COR-L47 (cell line): Measurements from ENCODE around the gene PRTFDC1.

Experiments
- DNase-seq: peaks from one replicate; lab custom pipeline; 2025; lab: John Stamatoyannopoulos, UW

Gene PRTFDC1

DNA sequence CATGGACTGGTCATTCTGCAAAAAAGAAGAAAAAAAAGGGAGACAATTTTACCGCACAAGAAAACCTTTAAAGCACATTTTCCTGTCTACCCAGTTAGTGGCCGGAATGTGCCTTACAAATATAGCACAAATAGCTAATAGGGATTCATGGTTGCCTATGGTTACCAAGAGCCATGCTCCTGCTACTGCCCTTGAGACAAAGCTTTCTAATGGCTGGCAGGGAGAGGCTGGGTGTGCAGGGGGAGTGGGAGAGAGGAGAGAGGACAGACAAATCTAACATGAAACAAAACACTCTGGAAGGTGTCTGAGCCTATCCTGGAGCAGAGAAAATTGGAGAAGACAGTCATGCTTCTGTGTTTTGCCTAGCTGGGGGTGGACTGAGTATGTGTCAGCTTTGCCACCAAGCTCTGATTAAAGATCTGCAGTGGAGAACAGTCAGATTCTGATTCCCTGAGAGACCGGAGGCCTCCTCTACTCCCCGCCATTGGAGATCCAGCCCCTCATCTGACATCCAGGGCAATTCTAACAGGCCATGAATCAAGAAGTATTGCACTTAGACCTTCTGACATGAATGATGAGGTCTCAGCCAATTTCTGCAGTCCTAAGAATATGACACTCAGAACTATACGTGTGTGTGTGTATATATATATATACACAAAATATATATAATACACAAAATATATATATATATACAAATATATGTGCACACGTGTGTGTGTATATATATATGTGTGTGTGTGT, 80.2 kb downstream of the PRTFDC1 start:
- DNase-seq: no peak

DNA sequence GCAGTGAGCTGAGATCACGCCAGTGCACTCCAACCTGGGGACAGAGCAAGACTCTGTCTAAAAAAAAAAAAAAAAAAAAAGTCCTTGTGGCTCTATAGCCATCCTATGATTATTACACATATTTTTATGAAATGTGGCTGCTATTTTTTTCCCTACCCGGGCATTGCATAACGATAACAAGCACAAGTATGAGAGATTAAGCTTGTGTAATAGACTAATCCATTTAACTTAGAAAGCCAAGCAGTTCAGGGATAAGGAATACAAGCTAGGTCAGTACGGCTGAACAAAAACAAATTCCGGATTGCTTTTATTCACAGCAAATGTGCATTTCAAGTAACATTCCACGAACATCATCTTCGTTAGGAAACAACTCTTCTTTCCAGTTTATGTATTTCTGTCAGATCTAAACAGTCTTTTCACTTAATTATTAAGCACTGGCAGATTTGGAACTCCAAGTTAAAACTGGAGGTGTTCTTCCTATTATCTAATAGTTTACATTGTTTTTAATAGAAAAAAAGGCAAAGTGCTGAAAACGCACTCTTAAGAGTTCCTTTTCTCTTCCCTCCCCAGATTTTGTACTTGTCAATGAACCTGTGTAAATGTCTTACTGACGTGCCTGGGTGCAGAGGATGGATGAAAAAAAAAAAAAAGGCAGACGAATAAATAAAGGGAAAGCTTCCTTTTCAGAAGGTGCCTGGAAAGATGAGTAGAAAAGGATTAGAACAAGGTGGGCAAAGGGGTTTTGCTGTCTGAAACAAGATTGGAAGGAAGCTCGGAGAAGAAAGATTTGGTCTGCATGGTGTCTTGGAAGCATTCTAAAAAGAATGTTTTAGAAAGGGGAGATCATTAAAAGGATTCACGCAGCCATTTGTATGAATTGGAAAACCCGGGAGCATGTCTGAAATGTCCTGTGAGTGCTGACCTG, 81.1 kb downstream of the PRTFDC1 start:
- DNase-seq: no peak

GRCh38 chr10:24869354-24870015, 82.9 kb downstream of the PRTFDC1 start:
- no peak for DNase-seq

GRCh38 chr10:24866604-24867583, 85.5 kb downstream of the PRTFDC1 start:
- no peak for DNase-seq

DNA sequence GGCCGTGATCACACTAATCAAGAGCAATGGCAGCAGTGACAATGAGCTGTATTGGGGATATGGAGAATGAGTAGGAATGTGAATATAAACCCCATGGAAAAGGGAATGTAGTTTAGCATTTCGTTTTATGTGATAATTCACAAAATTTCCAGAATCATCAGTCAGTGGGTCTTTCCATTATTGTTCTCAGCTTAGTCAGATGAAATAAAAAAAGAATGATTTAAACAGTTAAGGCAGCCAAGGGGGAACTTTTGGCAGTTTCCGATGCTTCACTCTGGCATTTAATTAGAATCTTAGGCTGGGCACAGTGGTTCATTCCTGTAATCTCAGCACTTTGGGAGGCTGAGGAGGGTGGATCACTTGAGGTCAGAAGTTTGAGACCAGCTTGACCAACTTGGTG, 86.6 kb downstream of the PRTFDC1 start:
- no peak for DNase-seq

- no peak for DNase-seq
Observed at GRCh38 chr10:24862589-24862988, 89.8 kb downstream of the PRTFDC1 start.

DNA sequence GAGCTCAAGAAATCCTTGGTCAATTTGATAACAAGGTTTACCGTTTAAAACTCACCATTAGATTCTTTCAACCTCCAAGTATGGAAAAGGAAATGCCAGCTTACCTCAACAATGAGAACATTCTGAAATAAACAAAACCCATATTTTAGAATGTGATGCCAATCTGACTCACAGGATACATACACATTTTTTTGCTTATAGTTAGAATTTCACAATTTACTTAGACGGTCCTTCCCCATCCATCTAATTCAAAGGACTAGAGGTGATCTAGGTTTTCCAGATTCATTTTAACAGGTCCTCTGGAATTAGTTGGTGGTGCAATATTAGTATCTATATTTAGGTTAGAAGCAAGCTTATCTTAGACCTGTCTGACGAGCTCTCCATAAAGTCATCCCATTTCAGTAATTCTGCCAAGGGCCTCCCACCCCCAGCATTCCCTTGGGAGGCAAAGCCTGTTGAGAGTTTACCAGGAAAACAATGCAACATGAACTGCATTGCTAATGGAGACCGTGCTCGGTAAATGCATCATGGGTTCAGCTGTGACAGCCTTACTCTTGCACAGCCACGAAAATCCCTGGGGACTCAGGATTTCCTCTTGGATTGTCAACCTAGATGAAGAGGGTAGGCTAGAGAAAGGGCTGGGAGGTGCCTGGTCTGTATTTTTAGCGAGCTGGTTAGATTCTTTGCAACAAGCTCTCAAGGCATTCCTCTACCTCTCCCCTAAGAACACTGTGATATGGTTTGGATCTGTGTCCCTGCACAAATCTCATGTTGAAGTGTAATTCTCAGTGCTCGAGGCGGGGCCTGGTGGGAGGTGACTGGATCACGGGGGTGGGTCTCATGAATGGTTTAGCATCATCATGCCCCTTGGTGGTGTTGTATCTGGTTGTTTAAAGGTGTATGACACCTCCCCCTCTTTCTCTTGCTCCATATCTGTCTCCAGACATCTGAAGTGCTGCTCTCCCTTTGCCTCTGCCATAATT, 93.8 kb downstream of the PRTFDC1 start:
- DNase-seq: no peak

GRCh38 chr10:24857031-24857725, 95.2 kb downstream of the PRTFDC1 start:
- no peak for DNase-seq

GRCh38 chr10:24854256-24854655, 98.2 kb downstream of the PRTFDC1 start:
- no peak for DNase-seq

- DNase-seq: no peak
Observed at GRCh38 chr10:24853661-24854060, 98.7 kb downstream of the PRTFDC1 start.

DNA sequence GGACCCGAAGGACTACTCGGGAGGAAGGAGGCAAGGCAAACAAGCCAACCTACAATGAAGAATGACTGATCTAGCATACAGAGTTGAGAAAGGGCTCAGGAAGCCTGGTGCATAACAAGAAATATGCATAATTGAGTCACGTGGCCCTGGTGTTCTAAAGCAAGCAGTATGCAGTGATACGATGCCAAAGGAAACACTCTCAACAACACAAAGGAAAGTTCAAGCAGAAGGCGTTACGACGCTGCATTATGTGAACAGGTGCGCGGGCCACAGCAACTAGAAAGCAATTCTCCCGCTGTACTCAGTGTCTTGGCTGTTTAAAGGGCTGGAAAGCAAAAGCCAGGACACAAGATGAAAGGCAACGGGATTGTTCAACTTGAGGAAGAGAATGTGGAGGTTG, 100.8 kb downstream of the PRTFDC1 start:
- peak; percentile 64 for DNase-seq

DNA sequence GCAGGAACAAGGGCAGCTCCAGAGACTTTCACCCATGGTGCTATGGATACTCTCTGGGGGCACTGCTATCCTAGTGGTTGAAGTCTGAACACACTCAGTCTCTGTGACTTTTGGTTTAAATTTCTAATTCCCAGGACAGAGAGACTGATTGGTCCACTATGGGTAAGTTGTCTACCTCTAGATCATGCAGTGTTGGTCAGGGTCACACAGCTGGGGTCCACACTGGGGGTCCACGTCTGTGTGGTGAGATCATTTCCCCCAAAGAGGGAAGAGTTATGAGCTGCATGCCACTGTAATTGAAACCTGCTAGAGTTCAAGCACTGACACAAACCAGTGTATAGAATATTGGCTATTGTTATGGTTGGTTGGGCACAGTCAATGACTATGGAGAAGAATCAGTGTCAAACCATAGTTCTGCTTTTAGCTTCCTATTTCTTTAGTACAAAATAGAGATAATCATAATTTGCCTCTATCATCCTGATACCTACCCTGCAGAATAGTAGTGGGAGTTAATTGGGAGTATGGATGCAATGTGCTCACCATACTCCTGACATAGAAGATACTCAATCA, 101.6 kb downstream of the PRTFDC1 start:
- no peak for DNase-seq

DNA sequence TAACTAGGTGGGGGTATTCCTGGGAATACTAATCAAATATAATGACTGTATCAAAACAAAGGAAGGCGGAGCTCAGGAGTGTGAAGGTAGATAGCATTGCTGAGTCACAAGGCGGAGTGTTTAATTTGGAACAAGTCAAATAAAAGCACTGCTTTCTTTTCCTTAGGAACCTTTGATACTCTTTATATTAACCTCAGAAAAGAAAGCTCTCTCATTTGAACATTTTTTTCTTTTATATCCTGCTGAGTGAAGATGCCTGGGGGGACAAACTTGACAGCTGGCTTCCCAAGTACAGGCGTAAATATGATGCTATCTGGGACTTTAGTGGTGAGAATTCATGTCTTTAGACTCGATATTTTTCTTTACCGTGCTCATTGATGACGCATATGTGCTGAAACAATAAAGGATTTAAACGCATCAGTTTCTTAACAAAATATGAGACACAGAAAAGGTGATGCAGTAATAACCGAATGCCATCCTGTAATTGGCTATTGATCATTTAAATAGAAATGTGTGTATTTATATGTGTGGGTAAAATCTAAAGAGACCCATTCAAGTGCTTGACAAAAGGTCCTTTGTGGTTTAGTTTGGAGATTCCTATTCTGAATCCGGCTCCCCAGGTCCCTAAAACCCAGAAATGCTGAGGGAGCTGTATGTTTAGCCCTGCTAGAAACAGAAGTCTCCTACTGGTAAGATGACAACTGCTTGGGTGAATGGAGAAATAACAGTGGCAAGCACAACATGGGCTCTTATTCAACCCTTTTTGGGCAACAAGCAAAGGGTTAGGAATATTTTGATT, 102.7 kb downstream of the PRTFDC1 start:
- peak; percentile 41 for DNase-seq

DNA sequence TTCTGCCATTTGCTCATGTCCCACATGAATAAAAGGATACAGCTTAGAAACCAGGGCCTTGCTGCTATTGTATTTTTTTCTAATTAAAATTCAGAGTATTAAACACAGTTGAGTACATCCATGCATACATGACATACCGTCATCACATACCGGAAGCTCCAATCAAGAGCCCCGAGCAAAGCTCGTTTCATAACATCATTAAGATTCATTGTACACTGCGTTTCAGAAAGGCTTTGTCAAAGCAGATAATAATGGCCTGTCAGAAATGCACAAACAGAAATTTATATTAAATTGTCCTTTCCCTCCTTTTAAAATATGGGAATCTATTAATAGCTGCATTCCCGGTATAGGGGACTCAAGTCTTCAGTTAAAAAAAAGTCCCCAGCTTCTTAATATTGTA, 103.4 kb downstream of the PRTFDC1 start:
- peak; percentile 33 for DNase-seq

DNA sequence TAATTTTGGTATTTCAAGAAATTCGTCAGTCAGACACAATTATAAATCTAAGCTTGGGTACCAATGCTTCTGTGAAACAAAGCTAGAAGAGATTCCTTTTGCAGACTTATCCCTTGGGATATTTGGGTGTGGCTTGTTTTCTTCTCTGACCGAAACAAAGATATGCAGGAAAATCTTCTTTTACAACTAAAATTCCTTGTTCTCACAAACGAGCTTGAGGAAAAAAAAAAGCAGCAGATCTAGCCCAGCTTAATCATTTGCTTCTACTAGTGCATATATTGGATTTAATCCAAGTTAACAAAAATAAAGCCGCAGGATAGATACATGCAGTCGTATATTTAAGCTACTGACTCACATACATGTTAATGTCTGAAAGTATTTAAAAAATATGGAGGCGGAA, 104.2 kb downstream of the PRTFDC1 start:
- DNase-seq: no peak

DNA sequence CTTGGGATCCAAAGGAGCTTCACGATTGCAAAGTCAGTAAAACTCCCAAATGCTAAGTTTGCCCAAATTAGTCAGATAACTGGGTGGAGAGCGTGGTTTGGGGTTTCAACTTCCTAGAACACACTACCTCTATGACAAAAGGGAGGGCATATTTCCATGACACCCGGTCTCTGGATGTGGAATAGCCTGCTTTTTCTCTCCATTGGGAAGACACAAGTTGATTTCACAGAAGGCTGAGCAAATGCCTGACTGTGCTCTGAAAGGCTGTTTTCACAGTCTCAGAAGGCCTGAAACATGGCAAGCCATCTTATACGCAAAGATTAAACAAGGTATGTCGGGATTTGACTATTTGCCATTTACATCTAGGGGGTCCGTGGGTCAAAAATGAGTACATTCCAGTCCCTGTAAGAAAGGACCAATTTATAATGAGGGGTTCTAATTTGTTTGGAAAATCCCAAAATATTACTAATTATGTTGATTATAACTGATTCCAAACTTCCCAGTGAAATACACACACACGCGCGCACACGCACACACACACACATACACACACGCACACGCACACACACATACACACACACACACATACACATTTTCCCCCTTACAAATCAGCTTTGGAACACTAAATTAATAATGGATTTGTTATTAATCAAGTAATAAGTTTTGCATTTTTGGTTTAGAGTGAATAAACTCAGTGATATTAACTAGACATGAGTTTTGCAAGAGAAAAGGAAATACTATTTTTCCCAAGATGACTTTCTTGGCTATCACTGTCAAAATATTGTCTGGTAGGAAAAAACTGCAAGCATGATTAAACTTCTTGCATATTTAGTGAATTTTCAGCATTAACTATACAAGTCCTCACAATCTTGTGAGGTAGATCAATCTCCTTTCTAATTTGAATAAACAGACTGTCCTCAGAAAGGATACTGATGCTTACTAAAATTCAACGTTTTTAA, 105.0 kb downstream of the PRTFDC1 start:
- DNase-seq: no peak

GRCh38 chr10:24844742-24845141, 107.7 kb downstream of the PRTFDC1 start:
- no peak for DNase-seq
